Stimulated activated CD8-positive, alpha-beta memory T cell treated with anti-CD3 and anti-CD28 coated beads, Interleukin-7, amount 100 ng/mL, for 48 hours (primary cell): ENCODE measurements around the gene AKT1S1.
A peak's percentile ranks its signal among the peaks of the same experiment; 100 is the strongest.
"Not testable (repeated sequence)": the region's sequence is repeated elsewhere in the genome, so short reads cannot be mapped to it uniquely, and the experiment has no call there.

Source experiments
- DNase-seq, 2 donors: peaks; one replicate each; pipeline ENCODE4 v3.0.0-alpha.2; 2020; ENCODE audit warnings: low read depth in 1 of 2; ENCODE audit errors: extremely low read depth in 1 of 2

AKT1S1 gene

GRCh38 chr19:49877020-49877878 is at the start of gene AKT1S1, which contains the start of gene TBC1D17:
TSS of gene AKT1S1 (minus strand) at chr19:49877355. CDS start at chr19:49873295, 4,060 bp downstream.
TSS of gene TBC1D17 (plus strand) at chr19:49877702. CDS start at chr19:49877724, 22 bp downstream.
- peak; percentile 94 to 97 for DNase-seq

- no peak for DNase-seq
Measured at GRCh38 chr19:49926515-49926914, 49.4 kb upstream of the AKT1S1 start.

GRCh38 chr19:49925486-49925885 is 48.3 kb upstream of the AKT1S1 start:
- no peak for DNase-seq

GRCh38 chr19:49924881-49925210 is 47.7 kb upstream of the AKT1S1 start:
- DNase-seq = not testable (repeated sequence)

- DNase-seq = no peak
Measured at GRCh38 chr19:49924004-49924880, 47.1 kb upstream of the AKT1S1 start.

- DNase-seq = no peak
Measured at GRCh38 chr19:49923055-49924003, 46.2 kb upstream of the AKT1S1 start.

GRCh38 chr19:49921871-49922795 is 45.0 kb upstream of the AKT1S1 start:
- peak in 1 of 2 donors; percentile 46 for DNase-seq

GRCh38 chr19:49920624-49921363 is 43.6 kb upstream of the AKT1S1 start:
- DNase-seq = no peak

GRCh38 chr19:49918089-49918488 is 40.9 kb upstream of the AKT1S1 start:
- DNase-seq = no peak

- DNase-seq = no peak
Measured at GRCh38 chr19:49916839-49917733, 39.9 kb upstream of the AKT1S1 start.

- no peak for DNase-seq
Measured at GRCh38 chr19:49915271-49915670, 38.1 kb upstream of the AKT1S1 start.

- no peak for DNase-seq
Measured at GRCh38 chr19:49913720-49914119, 36.6 kb upstream of the AKT1S1 start.

- DNase-seq = no peak
Measured at GRCh38 chr19:49912965-49913685, 36.0 kb upstream of the AKT1S1 start.

- DNase-seq = peak in 1 of 2 donors; percentile 42
Measured at GRCh38 chr19:49911381-49912145, 34.4 kb upstream of the AKT1S1 start.

GRCh38 chr19:49910179-49910578 is 33.0 kb upstream of the AKT1S1 start:
- DNase-seq = no peak
